GM12873 (cell line): ENCODE results near the gene SAYSD1.

Experiments
- TF ChIP-seq, protein P1 (sequence below): IDR thresholded peaks from 2 replicates; pipeline ENCODE4 v1.5.1; 2012; ENCODE audit warnings: low read depth, mild to moderate bottlenecking, moderate library complexity, low read length, control low read depth; ENCODE audit not compliant: insufficient read depth; ENCODE audit errors: missing control alignments

SAYSD1 gene

DNA sequence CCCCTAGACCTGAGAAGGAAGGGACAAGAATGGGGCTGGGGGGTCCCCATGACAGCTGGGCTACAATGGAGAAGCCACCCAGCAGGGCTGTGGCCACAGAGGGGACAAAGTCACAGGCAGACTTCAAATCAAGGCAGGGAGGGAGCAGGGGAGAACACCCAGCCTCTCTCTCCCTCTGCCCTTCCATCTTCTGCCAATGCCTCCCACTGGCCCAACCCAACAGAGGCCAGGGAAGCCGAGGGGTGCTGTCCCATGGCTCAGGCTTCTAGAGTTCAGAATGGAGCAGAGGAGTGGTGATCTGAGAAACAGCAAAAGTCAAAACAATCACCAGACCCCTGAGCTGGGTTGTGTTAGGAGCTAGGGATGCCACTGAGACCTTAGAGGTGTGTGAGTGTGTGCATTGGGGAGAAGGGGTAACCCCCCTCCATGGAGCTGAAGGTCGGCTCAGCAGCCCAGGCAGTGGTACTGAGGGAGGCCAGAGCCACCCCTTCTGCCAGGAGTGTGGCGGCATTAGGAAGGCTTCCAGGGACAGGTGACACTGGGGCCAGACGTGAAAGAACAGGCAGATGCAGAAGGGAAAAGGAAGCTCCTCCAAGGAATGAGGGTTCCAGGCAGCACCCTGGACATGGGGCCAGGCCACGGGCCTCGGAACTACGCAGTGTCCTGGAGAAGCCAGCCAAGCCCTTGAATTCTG, 54.4 kb downstream of the SAYSD1 start:
- TF ChIP-seq, protein P1, sequence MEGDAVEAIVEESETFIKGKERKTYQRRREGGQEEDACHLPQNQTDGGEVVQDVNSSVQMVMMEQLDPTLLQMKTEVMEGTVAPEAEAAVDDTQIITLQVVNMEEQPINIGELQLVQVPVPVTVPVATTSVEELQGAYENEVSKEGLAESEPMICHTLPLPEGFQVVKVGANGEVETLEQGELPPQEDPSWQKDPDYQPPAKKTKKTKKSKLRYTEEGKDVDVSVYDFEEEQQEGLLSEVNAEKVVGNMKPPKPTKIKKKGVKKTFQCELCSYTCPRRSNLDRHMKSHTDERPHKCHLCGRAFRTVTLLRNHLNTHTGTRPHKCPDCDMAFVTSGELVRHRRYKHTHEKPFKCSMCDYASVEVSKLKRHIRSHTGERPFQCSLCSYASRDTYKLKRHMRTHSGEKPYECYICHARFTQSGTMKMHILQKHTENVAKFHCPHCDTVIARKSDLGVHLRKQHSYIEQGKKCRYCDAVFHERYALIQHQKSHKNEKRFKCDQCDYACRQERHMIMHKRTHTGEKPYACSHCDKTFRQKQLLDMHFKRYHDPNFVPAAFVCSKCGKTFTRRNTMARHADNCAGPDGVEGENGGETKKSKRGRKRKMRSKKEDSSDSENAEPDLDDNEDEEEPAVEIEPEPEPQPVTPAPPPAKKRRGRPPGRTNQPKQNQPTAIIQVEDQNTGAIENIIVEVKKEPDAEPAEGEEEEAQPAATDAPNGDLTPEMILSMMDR, result no peak

DNA sequence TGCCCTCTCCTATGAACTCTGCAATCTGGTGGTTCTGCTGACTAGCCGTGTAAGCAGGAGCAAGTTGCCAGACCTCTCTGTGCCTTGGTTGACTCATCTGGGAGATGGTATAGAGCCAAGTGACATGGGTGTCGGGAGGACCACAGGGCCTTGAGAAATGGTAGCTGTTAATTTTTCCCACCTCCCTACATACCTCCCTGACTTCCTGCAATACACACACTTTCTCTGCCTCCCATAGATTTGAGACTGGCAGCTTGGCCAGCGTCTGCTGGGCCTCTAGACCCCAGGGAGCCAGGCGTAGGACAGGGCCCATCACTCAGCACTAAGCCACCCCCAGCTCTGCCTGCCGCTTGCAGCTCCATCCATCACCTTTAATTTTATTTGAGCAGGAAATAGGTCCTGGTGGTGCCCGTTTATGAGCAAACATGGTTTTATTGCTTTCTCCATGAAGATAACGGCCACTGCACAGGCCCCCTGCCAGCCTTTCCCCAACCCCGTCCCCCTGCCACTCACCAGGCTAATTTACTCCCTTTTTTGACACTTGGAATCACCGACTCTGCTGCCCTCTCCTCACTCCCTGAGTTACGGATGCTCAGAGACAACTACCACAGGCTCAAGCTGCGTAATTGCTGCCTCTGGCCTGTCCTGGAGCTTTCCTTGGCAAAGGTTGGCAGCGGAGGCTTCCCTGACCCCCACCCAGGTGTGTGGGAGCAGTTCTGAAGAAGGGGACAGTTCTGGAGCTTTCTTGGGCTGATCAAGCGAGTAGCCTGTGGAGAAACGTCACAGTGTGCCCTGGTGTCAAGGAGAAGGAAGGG, 55.3 kb downstream of the SAYSD1 start:
- TF ChIP-seq, protein P1, result no peak

DNA sequence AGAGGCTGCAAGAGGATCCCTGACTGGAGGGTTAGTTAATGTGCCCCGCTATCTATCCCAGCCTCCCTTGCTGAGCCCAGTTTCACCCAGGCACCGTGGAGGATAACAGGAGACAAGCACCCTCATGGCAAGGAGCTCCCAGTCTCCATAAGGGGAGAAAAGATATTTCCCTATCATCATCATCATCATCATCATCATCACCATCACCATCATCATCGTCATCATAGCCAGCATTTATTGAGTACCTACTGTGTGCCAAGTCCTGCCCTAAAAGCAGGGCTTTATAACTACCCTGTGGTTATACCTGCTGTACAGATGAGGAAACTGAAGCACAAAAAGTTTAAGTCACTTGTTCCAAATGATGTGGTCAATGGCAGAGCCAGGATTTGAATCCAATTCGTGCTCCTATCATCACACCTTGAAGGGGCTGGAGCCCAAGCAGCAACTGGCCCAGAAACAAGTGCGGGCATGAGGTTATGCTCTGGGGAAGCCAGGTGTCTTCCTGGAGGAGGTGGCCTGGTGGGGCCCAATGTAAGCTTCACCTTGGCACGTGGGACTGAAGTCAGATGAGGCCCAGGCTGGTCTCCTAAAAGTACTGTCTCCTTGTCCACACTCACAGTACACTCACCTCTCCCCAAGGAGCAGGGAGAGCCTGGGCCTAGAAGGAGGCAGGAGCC, 56.4 kb downstream of the SAYSD1 start:
- TF ChIP-seq, protein P1, result no peak

DNA sequence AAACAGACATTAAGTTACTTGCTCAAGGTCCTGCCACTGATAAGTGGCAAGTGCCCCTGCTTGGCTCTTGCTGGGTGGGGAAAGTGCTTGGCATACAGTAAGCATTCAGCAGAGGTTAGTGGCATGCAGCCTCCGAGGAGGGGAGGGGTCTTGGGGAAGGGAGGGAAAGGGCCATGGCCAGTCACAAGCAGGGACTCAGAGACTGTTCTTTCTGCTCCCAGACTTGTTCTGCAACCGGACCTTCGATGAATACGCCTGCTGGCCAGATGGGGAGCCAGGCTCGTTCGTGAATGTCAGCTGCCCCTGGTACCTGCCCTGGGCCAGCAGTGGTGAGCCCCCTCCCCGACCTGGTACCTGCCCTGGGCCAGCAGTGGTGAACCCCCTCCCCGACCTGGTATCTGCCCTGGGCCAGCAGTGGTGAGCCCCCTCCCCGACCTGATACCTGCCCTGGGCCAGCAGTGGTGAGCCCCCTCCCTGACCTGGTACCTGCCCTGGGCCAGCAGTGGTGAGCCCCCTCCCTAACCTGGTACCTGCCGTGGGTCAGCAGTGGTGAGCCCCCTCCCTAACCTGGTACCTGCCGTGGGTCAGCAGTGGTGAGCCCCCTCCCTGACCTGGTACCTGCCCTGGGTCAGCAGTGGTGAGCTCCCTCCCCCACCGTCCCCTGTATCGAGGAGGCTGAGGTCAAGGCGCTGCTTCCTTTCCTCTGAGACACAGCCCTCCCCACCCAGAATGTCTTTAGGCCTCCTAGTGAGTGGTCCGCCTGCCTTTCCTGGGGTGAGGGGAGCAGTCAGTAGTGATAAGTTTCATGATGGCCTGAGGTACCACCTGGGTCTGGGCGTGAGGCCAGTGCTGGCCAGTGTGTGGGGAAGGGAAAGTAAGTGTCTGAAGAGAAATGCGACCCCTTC, 57.5 kb downstream of the SAYSD1 start:
- TF ChIP-seq, protein P1, result no peak

DNA sequence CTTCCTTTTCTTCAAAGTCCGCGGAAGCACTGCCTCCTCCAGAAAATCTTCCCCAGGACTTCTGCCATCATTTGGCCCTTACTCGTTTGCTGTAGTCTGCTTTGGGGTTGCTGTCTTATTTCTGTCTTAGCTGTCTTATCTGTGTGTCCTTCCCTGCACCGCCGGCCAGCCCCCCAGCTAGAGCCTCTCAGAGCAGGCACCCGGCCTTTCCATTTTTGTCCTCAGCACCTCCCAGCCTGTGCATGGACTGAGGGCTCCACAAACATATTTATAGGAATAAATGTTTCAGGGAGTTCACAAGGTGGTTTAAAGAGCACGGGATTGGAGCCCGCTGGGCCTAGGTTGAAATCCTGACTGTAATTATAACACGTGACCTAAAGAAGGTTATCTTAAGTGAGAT, 58.3 kb downstream of the SAYSD1 start:
- TF ChIP-seq, protein P1, result no peak

DNA sequence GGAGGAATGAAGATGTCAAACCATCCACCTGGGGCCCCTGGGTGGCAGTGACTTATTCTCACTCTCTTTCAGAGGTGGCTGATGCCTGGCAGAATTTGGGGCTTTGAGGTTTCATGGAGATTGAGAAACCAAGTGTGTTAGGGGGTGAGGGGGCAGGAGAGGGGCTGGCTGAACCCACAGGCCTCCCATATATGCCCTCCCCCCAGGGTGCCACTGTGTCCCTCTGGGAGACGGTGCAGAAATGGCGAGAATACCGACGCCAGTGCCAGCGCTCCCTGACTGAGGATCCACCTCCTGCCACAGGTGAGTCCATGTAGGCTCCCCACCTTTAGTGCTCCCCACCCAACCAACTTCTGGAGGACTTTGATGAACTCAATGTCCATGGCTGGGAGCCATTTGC, 58.8 kb downstream of the SAYSD1 start:
- TF ChIP-seq, protein P1, result no peak

DNA sequence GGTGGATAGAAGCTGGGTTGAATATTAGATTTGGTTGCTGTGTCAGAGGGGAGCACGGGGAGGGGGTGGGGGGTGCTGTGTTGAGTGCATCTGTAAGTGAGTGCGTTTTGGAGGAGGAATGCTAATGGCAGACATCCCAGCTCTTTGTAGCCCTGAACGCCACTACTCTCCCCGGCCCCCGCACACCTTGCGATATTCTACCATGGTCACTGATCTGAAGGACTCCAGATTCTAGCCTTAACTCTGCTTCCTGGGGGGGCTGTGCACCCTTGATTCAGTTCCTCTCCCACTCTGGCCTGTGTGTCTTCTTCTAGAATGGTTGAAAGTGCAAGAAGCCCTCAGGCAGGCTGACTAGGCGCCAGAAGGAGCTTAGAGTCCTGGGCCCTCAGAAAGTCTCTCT, 59.3 kb downstream of the SAYSD1 start:
- TF ChIP-seq, protein P1, result no peak
